ENCODE results near the gene SYCP1.

- TF ChIP-seq CTCF (IDR thresholded peaks at IDR 0.05) (no peak), POLR2A (IDR thresholded peaks at IDR 0.05) (no peak)
These were observed 71.9 kb downstream of the SYCP1 start for GRCh38 chr1:114926607-114927006.

Measured in uterus (tissue), 2 donors.